Effector CD8-positive, alpha-beta T cell (primary cell): Measurements from ENCODE around the gene MAP1B.

Source experiments
- DNase-seq: peaks from one replicate; lab custom pipeline; 2025; lab: John Stamatoyannopoulos, UW

MAP1B gene

GRCh38 chr5:72133212-72133990, 26.1 kb downstream of the MAP1B start:
- DNase-seq: no peak

- DNase-seq: no peak
These were observed 27.1 kb downstream of the MAP1B start for GRCh38 chr5:72134226-72134899.

DNA sequence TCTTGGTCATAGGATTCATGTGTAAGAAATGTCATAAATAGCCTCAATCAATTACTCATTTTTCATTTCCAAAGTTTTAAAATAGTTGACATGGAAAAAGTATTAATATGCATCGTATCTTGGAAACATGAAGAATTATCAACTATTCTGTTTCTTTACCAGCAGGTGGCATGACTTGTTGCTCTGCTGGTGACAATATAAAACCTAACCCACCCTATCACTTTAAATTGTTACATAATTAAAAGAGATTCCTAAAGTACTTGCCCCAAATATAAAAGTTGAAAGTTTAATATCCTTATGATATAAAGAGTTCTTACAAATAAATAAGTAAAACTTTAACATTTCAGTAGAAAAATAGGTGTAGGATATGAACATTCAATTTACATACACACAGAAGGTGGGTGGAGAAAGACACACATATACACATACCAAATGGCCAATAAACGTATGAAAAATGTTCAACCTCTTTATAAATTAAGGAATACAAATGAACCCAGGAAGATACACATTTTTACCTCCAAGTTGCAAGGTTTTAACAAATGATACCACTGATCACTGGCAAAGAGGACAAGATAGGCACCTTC, 30.6 kb downstream of the MAP1B start:
- DNase-seq: no peak

GRCh38 chr5:72138943-72139521, 31.8 kb downstream of the MAP1B start:
- no peak for DNase-seq

GRCh38 chr5:72140711-72141110, 33.4 kb downstream of the MAP1B start:
- no peak for DNase-seq

DNA sequence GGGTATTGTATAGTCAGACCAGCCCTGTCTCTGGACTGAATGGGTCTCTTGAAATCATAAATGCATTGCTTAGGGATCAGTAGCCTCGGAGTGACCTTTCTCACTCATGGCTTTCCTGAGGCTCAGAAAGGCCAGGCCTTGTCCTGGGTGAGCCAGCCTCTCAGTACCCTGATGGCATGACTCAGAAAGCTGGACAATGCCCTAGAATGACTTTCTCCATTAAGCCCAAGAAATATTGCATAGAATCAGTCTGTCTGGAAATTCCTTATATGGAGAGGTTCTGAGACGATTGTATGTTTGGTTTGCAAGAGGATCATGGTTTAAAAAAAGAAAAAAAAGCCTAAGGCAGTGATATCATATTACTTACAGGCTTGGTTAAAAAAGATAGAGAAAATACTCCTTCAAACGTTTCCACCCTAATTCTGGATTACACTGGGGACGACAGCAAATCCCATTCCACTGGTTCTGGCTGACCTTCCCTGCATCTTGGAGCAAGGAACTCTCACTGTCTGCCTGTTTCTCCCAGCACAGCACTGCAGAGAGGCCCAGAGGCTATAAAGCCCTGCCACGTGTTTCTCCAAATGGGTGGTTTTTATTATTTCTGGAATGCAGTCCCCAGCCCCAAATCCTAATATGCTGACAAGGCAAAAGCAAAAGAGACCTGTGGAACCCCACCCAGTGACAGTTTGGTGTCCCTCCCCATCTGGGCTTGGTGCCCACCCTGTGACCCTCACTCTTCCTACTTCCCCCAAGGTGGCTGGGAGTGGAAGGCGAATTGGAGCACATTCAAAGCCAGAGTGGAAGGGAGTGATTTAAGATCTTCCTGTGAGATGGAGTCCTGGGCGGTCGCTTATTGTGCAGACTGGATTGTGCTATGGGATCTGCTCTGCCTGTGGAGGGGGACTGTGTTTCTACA, 34.4 kb downstream of the MAP1B start:
- DNase-seq: no peak

DNA sequence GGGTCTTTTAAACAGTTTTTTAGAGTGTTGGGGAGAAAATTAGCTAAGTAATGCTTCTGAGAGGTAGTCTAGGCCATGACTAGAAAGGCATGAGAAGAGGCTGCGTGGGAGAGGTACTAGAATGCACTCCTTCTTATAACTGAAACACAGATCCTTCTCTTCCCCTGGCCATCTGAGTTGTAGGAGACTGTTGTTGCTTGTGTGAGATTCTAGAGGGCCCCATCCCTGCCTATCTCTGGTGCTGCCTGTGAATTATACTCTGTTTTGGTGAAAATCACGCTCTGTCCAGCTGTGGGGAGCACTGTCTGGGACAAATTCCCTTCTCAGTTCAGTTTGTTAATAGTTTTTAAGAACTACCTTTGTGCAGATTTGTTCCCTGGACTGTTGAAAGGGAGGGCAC, 37.5 kb downstream of the MAP1B start:
- DNase-seq: no peak

DNA sequence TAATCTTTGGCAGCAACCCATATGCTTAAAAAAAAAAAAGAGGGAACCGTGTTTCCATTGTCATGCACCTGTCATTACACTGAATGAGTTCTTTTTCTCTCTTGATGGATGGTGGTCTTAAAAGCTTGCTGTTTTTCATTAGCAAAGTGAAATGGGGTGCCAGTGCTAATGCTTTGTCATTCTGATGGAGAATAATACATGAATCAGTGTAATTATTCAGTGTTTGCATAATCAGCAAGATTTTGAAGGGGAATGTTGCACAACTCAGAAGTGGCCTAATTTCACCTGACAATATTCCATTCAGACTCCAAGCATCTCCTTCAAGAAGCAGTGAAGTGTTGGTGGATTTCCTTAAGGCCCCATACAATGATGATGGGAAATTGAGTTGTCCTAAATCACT, 38.1 kb downstream of the MAP1B start:
- DNase-seq: no peak

DNA sequence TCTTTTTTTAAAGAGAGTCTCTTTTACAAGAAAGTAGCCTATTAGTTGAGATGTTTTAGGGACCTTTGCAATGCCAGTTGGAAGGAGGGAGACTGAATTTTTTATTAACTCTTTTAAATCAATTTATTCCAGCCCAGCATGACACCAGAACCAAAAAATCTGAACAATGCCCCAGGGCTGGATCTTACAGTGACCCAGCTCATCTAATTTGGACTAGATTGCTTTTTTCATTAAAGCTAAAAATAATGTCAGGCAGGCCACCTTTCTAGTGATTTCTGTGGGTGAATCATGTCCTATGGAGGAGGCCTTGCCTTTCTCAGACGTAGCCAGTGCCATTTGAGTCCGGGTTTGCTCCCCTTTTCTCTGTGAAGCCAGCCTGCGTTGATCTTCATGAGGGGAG, 38.8 kb downstream of the MAP1B start:
- no peak for DNase-seq

DNA sequence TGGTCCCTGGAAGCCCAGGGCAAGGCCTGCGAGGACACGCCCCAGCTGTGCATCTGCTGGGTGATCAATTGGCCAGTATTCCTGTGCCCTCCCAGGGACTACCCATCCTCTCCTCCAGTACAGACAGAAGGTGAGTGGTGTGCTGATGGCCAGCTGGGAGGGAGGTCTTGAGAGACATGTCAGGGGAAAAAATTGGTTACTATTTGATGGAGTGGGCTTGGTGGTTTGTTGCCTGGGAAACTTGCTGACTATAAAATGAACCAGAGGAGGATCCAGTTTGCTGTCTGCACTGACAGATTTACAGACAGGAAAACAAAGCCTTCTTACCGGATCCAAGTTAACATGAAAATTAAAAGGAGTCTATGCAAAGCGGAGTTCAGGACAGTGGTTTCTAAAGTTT, 40.3 kb downstream of the MAP1B start:
- no peak for DNase-seq

DNA sequence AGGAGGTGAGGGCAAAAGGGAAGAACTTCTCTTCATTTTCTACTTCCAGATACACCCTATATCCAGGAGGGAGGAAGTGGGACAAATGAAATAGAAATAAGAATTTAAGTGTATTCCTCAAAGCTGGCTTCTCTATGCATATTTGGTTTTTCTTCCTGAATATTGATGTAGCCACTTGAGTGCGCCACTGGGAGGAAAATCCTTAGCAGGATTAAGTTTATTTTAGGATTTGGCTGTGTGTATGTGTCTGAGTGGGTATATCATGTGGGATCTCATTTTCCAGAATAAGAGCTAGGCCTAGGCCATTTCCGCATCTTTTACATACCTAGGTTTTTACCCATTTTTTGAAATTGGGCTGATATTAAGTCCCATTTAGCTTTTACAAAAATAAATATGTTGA, 42.5 kb downstream of the MAP1B start:
- DNase-seq: no peak

DNA sequence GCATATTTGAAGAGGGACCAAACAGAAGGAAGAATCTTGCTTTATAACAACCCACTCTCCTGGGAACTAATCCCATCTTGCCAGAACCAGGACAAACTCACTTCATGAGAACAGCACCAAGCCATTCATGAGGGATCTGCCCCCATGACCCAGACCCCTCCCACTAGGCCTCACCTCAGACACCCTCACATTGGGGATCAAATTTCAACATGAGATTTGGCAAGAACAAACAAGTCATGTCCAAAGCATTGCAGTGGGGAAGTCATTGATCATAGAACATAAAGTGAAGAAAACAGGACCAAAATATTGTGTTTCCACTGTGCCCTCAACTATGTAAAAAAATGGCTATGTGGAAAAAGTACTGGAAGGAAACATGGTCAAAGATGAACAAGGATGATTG, 43.9 kb downstream of the MAP1B start:
- no peak for DNase-seq

- no peak for DNase-seq
These were observed 44.4 kb downstream of the MAP1B start for GRCh38 chr5:72151646-72152045.

DNA sequence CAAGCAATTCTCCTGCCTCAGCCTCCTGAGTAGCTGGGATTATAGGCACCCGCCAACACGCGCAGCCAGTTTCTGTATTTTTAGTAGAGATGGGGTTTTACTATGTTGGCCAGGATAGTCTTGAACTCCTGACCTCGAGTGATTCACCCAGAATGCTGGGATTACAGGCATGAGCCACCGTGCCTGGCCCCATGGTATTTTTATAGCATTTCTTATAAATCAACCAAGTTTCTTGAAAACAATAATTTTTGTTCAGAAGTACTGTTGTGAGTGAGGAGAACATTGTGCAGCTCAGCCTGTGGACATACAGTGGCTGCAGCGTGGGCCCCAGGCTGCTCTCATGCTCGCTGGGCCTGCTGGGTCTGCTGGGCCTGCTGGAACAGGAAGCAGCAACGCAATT, 45.3 kb downstream of the MAP1B start:
- DNase-seq: no peak

DNA sequence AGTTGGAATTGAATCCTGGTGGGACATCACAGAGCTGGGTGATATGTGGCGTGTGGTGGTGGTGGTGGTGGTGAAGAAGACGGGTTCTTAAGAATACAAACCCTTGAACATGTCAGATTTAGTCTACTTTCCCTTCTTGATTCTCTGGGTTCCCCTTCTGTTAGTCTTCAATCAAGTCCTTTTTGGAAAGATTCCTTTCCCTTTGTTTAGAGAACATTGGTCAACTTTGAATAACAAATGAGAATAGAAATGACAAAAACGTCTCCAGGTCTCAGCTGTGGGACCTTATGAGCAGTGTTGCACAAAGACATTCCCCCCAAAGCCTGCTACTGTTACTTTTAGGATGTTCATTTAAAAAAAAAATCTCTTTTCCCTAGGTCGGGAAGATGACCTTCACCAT, 46.3 kb downstream of the MAP1B start:
- no peak for DNase-seq

DNA sequence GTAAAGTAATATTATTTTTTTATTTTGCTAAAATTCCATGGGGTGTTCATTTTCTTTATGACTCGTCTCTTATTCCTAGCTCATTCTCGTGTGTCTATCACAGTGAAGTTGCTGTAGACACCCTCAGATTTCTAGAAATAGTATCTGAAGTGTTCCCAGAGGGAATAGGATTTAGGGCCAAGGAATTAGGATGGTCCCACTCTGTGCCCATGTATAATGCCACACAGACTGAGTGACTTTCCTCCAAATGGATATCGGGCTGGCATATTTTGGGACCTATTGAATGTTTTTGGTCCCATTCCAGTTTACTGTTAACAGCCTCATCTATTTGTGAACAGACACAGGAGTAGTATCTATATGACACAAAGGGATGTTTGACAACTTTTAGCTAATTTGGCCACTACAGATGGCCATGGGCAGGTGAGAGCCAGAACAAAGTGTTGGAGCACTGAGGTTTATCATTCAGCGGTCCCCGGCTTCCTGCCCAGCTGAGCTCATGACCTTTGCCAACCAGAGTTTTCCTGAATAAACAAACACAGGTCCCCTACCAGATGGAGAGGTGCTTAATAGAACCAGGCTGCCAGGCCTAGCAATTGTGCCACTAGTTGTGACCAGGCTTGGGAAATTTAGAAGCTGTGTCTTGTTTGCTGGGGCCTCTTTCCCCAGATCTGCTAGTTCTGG, 46.9 kb downstream of the MAP1B start:
- DNase-seq: no peak

DNA sequence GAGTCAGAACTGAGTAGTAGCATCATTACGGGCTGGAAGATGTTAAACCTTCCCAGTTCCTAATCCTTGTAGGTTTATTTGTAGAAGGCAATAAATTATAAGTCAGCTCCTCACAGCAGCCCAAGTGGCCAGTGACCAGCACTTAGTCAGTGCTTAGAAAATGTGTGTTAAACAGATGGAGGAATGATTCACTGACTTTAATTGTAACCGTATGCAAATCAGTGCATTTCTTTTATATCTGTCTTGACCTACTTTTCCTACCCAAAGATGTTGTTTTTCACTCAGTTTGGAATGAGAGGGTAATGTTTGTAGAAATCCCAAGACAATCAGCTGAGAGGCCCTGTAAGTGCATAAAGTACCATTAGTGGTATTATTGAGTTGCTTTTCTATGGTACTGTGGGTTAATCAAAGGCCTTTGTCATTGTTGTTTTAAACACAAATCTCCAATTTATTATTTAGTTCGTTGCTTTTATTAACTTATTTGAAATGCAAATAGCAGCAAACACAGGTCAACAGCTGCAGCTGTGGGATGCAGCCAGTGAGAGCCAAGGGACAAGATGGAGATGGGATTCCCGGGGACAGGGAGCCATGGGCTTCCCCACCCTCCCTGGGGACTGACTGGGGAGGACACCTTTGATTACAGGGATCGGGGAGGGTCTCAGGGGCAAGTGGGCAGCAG, 49.8 kb downstream of the MAP1B start:
- no peak for DNase-seq

- no peak for DNase-seq
These were observed 50.3 kb downstream of the MAP1B start for GRCh38 chr5:72157625-72157962.

DNA sequence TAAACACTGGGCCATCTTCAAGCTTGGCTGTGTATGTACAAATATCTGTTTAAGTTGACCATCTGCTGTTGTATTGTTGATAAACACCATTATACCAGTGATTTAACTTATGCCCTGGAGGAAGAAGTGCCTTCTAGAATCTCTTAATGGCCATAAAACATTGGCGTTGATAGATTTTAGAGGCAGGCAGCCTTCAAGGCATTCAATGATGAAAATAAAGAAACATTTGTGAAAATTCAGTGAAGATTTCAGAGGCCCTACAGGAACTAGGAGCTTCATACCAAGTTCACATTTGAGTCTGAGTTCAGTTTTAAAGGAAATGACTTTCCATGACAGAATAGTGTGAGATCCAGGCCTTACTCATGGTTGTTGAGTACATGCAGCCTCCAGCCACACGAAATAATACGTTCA, 52.2 kb downstream of the MAP1B start:
- DNase-seq: no peak

GRCh38 chr5:72160329-72160728, 53.1 kb downstream of the MAP1B start:
- no peak for DNase-seq

- no peak for DNase-seq
These were observed 53.7 kb downstream of the MAP1B start for GRCh38 chr5:72160959-72161358.
